Measurements from ENCODE around the gene NAT8. TPM values are rescaled to one million over a fixed set of nuclear protein-coding genes. Genes with fewer than 3 reads are reported as not detected.
"Not testable (repeated sequence)": the region's sequence is repeated elsewhere in the genome, so short reads cannot be mapped to it uniquely, and the experiment has no call there.

Gene NAT8
- polyA plus RNA-seq, 1 donor = 0.54 TPM

GRCh38 chr2:73636977-73637376 is 5.2 kb downstream of the NAT8 start:
- not testable (repeated sequence) for DNase-seq

- not testable (repeated sequence) for DNase-seq
These were observed 11.5 kb downstream of the NAT8 start for GRCh38 chr2:73630662-73631266.

DNA sequence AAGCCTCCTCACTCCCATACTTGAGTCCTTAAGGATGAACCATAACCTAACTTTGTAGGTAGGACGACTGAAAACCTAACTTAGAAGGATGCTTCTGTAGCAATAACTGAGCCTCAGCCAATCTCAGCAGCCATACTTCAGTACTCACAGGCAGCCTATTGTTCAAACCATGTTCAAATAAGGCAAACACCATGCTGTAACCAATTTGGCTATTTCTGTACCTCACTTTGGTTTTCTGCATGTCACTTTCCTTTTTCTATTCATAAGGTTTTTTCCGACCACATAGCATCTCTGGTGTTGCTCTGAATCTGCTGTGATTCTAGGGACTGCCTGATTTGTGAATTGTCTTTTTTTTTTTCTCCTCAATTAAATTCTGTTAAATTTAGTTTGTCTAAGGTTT is 13.7 kb downstream of the NAT8 start:
- not testable (repeated sequence) for DNase-seq

DNA sequence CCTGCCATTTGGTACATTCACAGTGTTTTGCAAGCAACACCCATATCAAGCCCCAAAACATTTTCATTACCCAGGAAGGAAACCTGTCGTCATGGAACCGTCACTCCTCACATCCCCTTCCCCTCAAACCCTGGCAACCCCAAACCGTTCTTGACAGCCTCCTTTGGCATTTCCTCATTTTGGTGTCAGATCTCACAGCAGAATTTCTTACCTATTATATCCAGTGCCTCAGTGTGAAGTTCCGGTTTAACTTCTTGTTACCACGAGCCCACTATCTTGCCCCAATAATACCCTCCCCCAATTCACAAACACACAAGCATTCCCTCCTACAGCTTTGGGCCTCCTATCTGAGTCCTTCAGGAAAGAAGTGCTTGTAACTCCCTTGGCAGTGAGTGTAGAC is 16.0 kb downstream of the NAT8 start:
- not testable (repeated sequence) for DNase-seq

DNA sequence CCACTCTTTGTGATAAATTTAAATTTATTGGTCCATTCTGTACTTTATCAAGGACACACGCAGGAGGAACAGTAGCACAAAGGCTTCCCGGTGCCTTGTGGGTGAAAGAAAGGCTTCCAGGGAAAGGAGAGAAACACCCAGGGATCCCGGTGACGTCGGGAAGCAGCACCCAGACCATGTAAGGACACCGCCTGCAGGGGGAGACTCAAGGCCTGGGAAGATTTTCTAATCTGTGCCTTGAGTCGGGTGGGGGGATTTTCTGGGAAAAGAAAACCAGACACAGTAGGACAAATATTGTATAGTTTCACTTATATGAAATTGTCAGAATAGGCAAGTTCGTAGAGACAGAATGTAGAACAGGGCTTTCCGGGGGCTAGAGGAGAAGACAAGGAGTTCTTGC is 17.6 kb downstream of the NAT8 start:
- not testable (repeated sequence) for DNase-seq

- DNase-seq = not testable (repeated sequence)
These were observed 18.2 kb downstream of the NAT8 start for GRCh38 chr2:73624036-73624435.

GRCh38 chr2:73619925-73620324 is 22.3 kb downstream of the NAT8 start:
- not testable (repeated sequence) for DNase-seq

DNA sequence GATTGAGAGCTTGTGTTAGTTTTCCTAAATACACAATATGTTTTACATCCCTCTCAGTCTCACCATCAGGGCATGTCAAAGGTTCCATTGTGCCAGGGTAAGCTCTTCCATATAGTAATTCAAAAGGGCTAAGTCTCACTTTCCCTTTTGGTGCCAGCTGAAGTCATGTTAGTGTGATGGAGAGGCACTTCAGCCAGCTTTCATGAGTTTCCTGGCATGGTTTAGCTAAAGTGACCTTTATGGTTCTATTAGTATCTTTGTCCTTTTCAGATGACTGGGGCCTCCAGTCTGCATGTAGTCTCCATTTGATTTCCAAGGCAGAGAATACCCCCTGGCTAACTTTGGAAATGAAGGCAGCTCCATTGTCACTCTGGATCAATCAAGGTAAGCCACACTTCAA is 27.2 kb downstream of the NAT8 start:
- DNase-seq = no peak

GRCh38 chr2:73614105-73614504 is 28.1 kb downstream of the NAT8 start:
- DNase-seq = no peak

DNA sequence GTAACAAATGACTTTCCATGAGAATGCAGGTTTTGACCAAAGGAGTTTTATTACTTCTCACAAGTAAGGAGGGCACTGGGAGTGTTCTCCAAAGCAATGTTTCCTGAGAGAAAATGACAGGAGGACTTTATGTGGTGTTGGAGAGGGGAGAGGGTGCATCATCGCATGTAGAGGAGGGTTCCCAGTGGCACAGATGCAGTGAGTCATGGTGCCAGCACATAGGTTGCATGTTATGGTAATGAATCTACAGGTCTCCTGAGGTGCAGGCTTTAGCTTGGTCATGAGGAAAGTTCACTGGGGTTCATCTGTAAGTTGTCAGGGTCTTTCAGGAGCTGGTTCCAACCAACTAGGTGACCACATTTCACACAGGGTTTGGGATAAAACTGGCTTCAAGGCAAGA is 30.4 kb downstream of the NAT8 start:
- DNase-seq = no peak

DNA sequence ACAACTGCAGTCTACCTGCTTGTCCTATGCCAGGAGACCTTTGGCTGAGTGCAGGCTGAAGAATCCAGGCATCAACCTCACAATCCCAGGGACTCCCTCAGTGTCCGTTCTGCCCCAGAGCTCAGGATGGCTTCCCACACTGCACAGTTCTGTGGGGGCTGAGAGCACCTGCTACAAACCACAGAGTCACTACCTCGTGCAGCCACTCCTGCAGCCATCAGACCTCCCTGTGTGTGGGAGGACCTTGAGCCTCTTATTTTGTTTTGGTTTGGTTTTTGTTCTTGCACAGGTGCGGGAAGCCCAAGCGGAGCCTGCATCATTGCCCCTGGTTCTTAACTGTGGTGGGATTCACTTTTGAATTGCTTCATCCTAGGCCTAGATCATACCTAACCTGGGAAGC is 31.0 kb downstream of the NAT8 start:
- DNase-seq = no peak

GRCh38 chr2:73610111-73610510 is 32.1 kb downstream of the NAT8 start:
- DNase-seq = no peak

DNA sequence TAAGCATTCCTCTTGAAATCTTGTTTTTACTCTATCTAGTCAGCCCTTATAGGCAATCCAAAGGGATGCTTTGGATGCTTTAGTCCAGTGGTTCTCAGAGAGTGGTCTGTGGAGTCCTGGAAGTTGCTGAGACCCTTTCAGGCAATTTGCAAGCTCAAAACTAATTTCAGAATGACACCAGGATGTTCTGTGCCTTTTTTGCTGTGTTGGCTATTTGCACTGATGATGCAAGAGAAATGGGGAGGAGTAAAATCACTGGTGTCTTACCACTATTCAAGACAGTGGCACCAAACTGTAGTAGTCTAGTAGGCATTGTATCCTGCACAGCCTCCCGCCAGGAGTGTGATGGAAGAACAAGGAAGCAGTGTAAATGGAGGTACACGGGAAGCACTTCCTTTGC is 37.6 kb downstream of the NAT8 start:
- DNase-seq = not testable (repeated sequence)

DNA sequence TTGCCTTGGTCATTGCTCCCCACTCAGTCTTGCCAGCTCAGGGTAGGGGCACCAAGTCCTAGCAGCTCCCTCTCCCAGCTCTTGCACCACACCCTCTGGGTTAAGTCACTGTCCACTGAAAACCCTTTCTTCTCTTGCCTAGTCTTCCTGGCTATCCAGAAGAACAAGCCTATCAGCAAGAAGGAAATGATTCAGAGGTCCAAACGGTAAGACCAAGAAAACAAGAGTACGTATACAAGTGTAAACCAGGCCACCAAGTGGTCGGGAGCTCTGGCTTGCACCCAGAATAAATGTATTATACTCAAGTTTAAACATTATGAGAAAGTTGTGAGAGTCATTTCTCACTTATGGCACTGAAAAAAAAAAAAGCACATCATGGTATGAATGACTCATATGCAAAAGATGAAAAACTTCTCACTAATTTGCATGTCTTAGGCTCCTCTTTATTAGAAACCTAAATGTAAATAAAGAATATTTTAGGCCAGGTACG is 39.1 kb downstream of the NAT8 start:
- not testable (repeated sequence) for DNase-seq

DNA sequence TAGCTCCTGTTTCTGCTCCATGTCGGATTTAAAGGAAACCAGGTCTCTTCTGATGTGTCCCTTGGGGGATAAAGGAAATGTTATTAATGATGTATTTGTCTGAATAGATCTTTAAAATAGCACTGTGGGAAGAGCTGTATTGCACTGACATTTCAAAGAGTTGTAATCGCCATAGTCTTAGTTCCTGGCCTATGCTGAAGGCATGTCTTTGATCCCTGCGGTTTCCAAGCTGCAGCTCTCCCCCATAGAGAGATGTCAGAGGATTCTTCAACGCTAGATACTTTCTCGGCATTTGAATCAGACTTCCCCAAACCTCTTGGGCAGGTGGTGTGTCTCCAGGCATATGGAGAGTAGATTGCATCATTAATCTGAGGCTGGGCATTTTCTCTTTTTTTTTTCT is 40.4 kb downstream of the NAT8 start:
- no peak for DNase-seq

DNA sequence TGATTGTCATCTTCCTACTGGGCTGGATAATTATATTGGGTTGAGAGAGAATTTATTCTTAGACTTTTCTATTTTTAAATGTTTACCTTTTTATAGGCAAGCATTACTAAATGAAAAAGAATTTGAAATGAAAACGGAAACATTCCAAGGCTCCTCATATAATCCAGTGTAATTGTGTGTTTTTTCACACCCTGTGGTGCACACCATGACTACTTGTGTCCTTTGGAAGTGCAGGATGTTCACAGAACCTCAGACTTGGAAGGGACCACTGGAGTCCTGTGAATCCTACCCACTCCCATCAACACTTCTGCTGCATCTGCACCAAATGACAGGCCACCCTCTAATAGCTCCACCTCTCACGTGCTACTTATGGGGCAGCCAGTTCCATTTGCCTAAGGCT is 48.0 kb downstream of the NAT8 start:
- DNase-seq = no peak

GRCh38 chr2:73593680-73594079 is 48.5 kb downstream of the NAT8 start:
- no peak for DNase-seq

Other genes with a start within 250 kb of the NAT8 start
- 37.3 TPM for gene TPRKB, start 94.9 kb upstream of the NAT8 start, polyA plus RNA-seq (ENCODE audit: insufficient read length)
- gene DUSP11, start 137.7 kb upstream of the NAT8 start, polyA plus RNA-seq (ENCODE audit: insufficient read length) = 16.3 TPM
- not detected for gene C2orf78, start 141.8 kb upstream of the NAT8 start, polyA plus RNA-seq (ENCODE audit: insufficient read length)
- gene STAMBP, start 186.5 kb upstream of the NAT8 start, polyA plus RNA-seq (ENCODE audit: insufficient read length) = 40.3 TPM

Data from hindlimb muscle (tissue), 1 donor.